GM13976 (cell line): ENCODE data around the gene EEF2.

Experiments
- DNase-seq: peaks from one replicate; pipeline ENCODE4 v3.0.0; 2012; ENCODE audit warnings: low spot score
- CTCF ChIP-seq: IDR thresholded peaks from 2 replicates; pipeline ENCODE4 v1.5.1; 2012; ENCODE audit warnings: borderline replicate concordance, mild to moderate bottlenecking; ENCODE audit not compliant: insufficient read depth; ENCODE audit errors: extremely low read depth, missing control alignments, control extremely low read depth
- in situ Hi-C: fragments of 300-500 bp; cut with MboI; formaldehyde crosslinking; loops from one replicate; pipeline ENCODE4 v1.12.0; 2022; ENCODE audit warnings: low sequenced_read_pairs, mixed read lengths, inconsistent platforms; ENCODE audit not compliant: unreplicated experiment

EEF2 gene

GRCh38 chr19:3984908-3985642, at the start of gene EEF2:
EEF2 (minus strand) TSS chr19:3985463; CDS start chr19:3985380, 83 bp downstream.
- TF ChIP-seq CTCF, result no peak
- in situ Hi-C loops, result loop anchor here (10.0 kb wide), 1 partner anchor 220 kb away; no protein-coding TSS in a partner anchor
- peak; percentile 96 for DNase-seq

GRCh38 chr19:4034048-4035017, 49.1 kb upstream of the EEF2 start:
- DNase-seq, result no peak
- in situ Hi-C loops, result no loop called here
- no peak for TF ChIP-seq CTCF

- DNase-seq, result no peak
- TF ChIP-seq CTCF, result no peak
- in situ Hi-C loops, result no loop called here
Observed at GRCh38 chr19:4033028-4033956, 48.0 kb upstream of the EEF2 start.

- in situ Hi-C loops, result no loop called here
- no peak for DNase-seq
- TF ChIP-seq CTCF, result no peak
Observed at GRCh38 chr19:4032436-4032835, 47.2 kb upstream of the EEF2 start.

DNA sequence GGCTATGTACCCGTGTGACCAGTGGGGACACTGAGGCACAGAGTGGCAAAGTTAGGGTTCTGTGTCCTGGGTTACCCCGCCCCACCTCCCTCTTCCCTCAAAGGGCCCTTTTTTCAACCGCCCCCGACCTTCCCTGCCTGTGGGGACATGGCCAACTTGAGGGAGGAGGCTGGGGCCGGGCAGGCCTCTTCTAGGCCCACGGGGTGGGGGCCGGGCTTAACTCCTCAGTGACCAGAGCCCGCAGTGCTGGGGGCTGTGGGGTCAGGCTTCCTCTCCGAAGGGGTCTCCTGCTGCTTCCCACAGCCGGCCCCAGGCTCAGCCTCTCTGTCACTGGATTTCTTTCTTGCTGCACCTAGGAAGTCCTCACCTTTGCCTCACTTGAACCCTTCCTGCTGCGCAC, 46.2 kb upstream of the EEF2 start:
- DNase-seq, result no peak
- in situ Hi-C loops, result no loop called here
- TF ChIP-seq CTCF, result no peak

GRCh38 chr19:4030981-4031380, 45.7 kb upstream of the EEF2 start:
- DNase-seq, result no peak
- in situ Hi-C loops, result no loop called here
- TF ChIP-seq CTCF, result no peak
